Measurements from ENCODE around the gene LCP2. TPM values are rescaled to one million over a fixed set of nuclear protein-coding genes. Genes with fewer than 3 reads are reported as not detected.

LCP2 gene
- polyA plus RNA-seq, 2 donors, result 2.4 to 2.6 TPM

DNA sequence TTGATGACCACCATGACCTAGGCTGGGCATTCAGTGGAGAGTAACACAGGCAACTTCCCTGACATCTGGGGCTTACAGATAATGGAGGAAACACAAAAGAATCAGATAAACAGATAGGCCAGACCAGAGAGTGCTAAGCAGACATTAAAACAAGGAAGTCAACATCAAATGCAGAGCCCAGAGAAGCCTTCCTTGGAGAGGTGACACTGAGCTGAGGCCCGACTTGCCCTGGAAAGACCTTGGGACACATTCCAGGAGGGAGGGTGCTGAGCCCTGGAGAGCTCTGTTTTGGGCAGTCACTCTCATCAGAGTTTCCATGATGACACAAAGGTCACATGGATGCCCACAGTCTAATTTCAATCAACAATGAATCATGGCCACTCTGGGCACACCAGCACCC, 96.7 kb downstream of the LCP2 start:
- Histone ChIP-seq H3K4me1 (ENCODE audit: control insufficient read depth in 2 of 2, insufficient read depth in 2 of 2, low read length in 1 of 2) (no peaks in the 10 kb centered on the region), H3K9me3 (ENCODE audit: control insufficient read depth in 2 of 2, insufficient read depth in 1 of 2, low read depth in 1 of 2, low read length in 1 of 2) (no peaks in the 10 kb centered on the region), H3K27ac (ENCODE audit: low read depth in 2 of 2, low read length in 1 of 2) (no peak overlapping the region), H3K4me3 (ENCODE audit: low read depth in 1 of 2, low read length in 2 of 2) (no peak overlapping the region), H3K36me3 (ENCODE audit: control insufficient read depth in 2 of 2, insufficient read depth in 2 of 2, low read length in 1 of 2) (no peaks in the 10 kb centered on the region), H3K27me3 (ENCODE audit: control insufficient read depth in 1 of 2, insufficient read depth in 2 of 2, low read length in 2 of 2) (no peaks in the 10 kb centered on the region)
- 20 to 26% methylated on average over 1 of the region's 1 CpG for WGBS, 2 donors

Other genes starting within 250 kb of the LCP2 start
- not detected for gene FOXI1, start 191.9 kb downstream of the LCP2 start, polyA plus RNA-seq
- under 1 TPM in 1 of 2 donors, not detected in 1; 0.06 TPM for gene C5orf58, start 64.8 kb downstream of the LCP2 start, polyA plus RNA-seq
- 1 to 10 TPM; 4.2 to 8.2 TPM for gene KCNMB1, start 91.6 kb upstream of the LCP2 start, polyA plus RNA-seq
- under 1 TPM in 1 of 2 donors, not detected in 1; 0.04 TPM for gene KCNIP1, start 206.2 kb upstream of the LCP2 start, polyA plus RNA-seq